Measurements from ENCODE around the gene KLF14.
"Not testable (repeated sequence)": the region's sequence is repeated elsewhere in the genome, so short reads cannot be mapped to it uniquely, and the experiment has no call there.

Gene KLF14

DNA sequence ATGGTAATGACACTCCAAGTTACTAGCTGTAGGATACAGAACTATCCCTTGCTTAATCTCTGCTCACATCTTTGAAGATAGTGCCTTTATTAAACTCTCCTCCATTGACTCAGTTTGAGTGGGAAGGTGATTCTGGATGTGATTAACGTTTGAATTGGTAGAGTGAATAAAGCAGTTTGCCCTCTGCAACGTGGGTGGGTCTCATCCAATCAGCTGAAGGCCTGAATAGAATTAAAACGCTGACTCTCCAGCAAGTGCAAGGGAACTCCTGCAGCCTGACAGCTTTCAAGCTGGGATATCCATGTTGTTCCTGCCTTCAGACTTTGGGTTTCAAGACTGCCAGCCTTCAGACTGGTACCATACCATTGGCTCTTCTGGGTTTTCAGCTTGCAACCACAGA is 21.6 kb downstream of the KLF14 start:
- no peak for DNase-seq

DNA sequence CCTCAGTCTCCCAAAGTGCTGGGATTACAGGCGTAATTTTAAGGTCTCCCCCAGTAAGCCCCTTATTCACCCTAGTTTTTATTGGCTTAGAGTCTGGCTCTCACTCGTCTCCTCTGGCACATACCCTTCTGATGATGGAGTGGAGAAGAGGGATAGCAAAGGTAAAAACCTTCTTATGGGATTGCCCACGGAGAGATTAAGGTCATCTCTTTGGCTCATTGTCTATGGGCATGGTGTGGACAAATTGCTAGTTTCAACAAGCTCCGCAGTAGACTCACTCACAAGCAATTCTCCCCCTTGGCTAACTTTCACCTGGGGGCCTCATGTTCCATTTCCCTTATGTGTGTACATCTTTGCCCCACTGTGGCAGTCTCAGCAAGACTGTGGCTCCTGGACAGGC is 25.2 kb downstream of the KLF14 start:
- DNase-seq, result no peak

DNA sequence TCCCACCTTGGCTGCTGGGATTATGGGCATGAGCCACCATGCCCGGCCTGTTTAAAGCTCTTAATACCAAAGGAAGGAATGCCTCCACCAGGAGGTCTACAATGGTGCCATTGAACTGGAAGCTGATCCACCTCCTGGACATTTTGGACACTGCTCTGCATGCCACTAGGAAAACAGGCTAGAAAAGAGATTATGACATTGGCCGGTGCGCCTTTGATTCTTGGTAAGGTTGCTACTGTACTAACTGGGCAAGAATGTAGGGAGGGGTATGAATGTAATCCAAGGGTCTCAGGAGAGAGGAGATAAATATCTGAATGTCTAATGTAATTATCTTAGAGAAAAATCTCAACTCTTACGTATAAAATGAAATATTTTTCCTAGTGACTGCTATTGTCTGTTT is 26.0 kb downstream of the KLF14 start:
- DNase-seq, result no peak

DNA sequence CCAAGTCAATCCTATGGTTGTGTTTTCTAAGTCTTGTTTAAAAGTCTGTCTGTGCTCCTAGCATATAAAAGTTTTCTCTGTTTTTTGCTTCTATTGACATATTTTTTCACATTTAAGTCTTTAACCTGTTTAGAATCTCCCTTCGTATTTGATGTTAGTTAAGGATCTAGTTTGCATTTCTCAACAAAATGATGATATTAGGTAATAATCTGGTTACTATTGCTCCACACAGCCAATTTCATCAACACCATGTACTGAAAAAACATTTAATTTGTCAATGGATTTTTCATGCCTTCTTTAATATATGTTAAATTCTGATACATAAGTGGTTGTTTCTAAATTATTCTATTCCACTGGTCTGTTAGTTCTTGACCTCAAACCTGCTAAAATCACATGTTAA is 30.2 kb downstream of the KLF14 start:
- DNase-seq, result no peak

DNA sequence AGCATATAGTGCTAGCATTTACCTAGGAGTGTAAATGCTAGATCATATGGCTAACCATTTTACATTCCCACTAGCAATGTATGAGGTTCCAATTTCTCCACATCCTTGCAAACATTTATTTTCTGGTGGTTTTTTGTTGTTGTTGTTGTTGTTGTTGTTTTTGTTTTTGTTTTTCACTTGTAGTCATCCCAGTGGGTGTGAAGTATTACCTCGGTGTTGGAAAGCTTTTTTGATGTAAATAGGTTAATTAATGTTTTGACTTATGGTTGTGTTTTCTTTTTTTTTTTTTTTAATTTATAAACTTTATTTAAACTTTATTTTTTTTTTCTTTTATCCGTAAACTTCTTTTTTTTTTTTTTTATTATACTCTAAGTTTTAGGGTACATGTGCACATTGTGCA is 32.4 kb downstream of the KLF14 start:
- DNase-seq, result no peak

DNA sequence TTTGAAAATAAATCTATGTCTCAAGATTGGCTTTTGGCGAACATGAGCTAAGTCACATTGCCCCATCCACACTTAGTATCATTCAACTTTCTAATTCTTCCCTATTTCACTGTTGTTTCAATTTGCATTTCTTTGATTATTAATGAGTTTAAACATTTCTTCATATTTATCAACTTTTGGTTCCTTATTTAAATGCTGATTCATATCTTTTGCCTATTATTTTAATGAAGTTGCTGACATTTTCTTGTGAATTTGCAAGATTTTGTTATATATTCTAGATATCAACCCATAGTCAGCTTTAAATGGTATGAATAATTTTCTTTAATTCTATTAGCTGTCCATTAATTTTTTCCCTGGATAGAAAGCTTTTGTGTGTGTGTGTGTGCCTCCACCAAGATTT is 33.2 kb downstream of the KLF14 start:
- DNase-seq, result no peak

DNA sequence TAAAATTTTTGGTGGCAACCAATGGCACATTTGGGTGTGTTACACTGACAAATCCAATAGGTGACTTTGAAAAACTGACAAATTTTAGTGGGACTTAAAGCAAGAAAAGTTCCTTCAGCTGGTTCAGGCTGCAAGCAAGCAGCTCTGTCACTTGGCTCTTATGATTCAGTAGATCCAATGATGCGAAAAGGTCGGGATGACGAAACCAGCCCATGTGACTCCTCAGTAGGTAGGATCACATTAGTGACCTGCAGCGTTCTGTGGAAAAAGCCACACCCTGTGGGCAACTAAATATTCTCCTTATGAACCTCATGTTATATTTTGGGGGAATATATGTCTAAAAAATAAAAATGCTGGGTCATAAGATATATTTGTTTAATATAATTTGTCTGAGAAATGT is 34.3 kb downstream of the KLF14 start:
- DNase-seq, result no peak

DNA sequence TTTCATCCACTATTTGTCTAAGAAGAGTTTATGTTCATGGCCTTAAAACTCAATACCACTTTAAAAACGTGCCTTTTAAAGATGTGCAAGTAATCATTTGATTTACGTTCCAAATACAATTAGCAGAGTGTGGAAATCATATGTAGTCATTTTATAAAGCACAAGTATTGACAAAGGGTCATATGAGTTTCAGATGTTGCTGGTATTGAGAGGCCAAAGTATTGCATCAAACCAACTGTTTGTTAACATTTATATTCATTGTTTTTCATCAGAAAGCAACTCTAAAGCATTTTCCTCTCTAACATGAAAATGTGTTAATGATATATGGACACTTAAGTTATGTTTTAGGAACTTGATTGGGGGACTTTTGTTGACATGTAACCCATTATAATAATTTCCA is 36.2 kb downstream of the KLF14 start:
- no peak for DNase-seq

DNA sequence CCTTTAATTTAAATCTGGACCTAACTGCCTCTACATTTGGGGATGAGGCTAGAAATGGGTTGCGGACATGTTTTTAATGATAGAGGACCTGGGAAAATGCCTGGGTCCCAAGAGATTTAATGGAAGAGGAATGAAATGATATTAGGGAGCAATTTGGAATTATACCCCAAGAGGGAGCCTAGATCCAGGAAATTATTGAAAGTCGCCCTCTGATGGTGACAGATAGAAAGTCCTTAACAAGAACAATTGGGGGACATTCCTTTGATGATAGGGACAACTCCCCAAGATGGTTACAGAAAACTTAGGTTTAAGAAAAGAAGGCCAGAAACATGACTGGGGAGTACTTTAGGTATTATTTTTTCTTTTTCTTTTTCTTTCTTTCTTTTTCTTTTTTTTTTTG is 38.2 kb downstream of the KLF14 start:
- DNase-seq, result peak; percentile 9

DNA sequence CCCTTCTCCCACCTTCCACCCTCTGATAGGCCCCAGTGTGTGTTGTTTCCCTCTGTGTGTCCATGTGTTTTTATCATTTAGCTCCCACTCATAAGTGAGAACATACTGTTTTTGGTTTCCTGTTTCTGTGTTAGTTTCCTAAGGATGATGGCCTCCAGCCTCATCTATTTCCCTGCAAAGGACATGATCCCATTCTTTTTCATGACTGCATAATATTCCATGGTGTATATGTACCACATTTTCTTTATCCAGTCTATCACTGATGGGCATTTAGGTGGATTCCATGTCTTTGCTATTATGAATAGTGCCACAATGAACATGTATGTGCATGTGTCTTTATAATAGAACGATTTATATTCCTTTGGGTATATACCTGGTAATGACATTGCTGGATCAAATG is 41.6 kb downstream of the KLF14 start:
- DNase-seq, result not testable (repeated sequence)

DNA sequence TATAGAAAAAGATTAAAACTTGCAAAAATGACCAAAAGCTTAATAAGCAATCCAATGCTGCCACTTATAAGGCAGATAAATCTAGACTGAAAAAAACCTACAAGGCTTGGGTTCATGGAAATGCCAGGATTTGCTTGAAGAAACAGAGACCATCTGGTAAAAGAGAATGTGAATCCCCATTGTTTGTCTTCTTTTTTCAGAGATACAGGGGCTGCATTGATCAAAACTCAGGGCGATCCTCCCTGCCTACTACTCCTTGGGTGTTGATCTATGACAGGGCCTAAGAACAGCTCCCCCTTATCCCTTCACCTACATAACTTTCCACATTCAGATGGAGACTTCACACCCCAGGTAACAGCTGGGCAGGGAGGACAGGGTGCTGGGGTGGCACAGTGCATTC is 44.3 kb downstream of the KLF14 start:
- no peak for DNase-seq

DNA sequence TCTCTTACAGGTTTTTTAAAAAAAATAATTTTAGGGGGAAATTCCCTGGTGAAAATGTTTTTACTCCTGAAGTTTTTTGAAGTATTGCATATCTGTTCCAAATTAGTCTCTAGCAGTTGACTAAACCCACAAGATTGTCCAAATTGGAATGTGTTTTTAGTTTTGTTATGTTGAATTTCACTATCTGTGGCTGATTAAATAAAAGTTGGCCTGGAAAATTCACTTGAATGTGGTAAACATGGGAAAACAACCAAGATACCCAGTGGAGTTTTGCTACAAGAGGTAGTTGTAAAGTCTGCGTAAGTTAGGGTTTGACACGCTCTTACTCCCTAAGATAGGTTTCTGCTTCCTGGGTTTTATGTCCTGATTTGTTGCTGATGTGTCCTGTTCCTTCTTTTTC is 51.0 kb downstream of the KLF14 start:
- DNase-seq, result no peak

Measured in CD4-positive, alpha-beta T cell treated with Interleukin-21 for 1 hour (primary cell).